PC-9 (cell line): ENCODE data around the gene GAPDH.

Source experiments
- CTCF ChIP-seq: fragments of 200-600 bp; sonication (generic); conservative IDR thresholded peaks from 2 replicates; pipeline ENCODE4 v1.6.1; 2017; ENCODE audit warnings: mixed run types, antibody characterized with exemption, mild to moderate bottlenecking, moderate library complexity
- EZH2 ChIP-seq: fragments of 200-600 bp; sonication (generic); IDR thresholded peaks from 2 replicates; pipeline ENCODE4 v1.8.0; 2017; ENCODE audit warnings: antibody characterized with exemption, low read depth

GRCh38 chr12:6535697-6535946 is 1.3 kb downstream of the GAPDH start:
- TF ChIP-seq CTCF (no peak), EZH2 (no peak)
